ENCODE measurements around the gene FSTL3.

The FSTL3 gene

GRCh38 chr19:731000-731399 is 54.8 kb downstream of the FSTL3 start:
- TF ChIP-seq ELF4 (IDR thresholded peaks at IDR 0.05) (no peak), L3MBTL2 (conservative IDR thresholded peaks at IDR 0.05) (no peak), CTBP1 (IDR thresholded peaks at IDR 0.05; ENCODE audit: borderline replicate concordance) (no peak), SUZ12 (IDR thresholded peaks at IDR 0.05) (no peak), FOXA1 (IDR thresholded peaks at IDR 0.05) (no peak), LEF1 (IDR thresholded peaks at IDR 0.05; ENCODE audit: borderline replicate concordance) (no peak), HDGF (IDR thresholded peaks at IDR 0.05; ENCODE audit: borderline replicate concordance) (no peak), NFRKB (IDR thresholded peaks at IDR 0.05) (no peak), FOXM1 (IDR thresholded peaks at IDR 0.05; ENCODE audit: borderline replicate concordance) (no peak), ZNF384 (IDR thresholded peaks at IDR 0.05) (no peak), ARNT (IDR thresholded peaks at IDR 0.05) (no peak), TARDBP (IDR thresholded peaks at IDR 0.05) (no peak), BHLHE40 (IDR thresholded peaks at IDR 0.05; ENCODE audit: borderline replicate concordance) (no peak), SP1 (IDR thresholded peaks at IDR 0.05) (no peak), PKNOX1 (IDR thresholded peaks at IDR 0.05) (no peak), FOXK2 (IDR thresholded peaks at IDR 0.05) (no peak)
- POLR2A ChIA-PET = no interaction called here
- CTCF ChIA-PET = no interaction called here
- no peak for DNase-seq (ENCODE audit: extremely low spot score)

GRCh38 chr19:732148-733069 is 56.2 kb downstream of the FSTL3 start:
- CTCF ChIA-PET = no interaction called here
- no peak for TF ChIP-seq SUZ12 (IDR thresholded peaks at IDR 0.05)
- TF ChIP-seq TARDBP (IDR thresholded peaks at IDR 0.05) = no peak
- TF ChIP-seq ELF4 (IDR thresholded peaks at IDR 0.05) = no peak
- no peak for DNase-seq (ENCODE audit: extremely low spot score)
- POLR2A ChIA-PET = no interaction called here

Data from HEK293T (cell line).